Activated T-cell treated with anti-CD3 and anti-CD28 coated beads, Interleukin-2, amount 50 U/mL, for 72 hours (primary cell): ENCODE data around the gene LONP1. TPM values are rescaled to one million over a fixed set of nuclear protein-coding genes. Genes with fewer than 3 reads are reported as not detected.

Source experiments
- ATAC-seq, 2 donors: fragments of 150-1000 bp; cut with Tn5 transposase; replicated peaks in 1 of 2; 2 replicates each; pipeline ENCODE4 v1.10.0; 2021; ENCODE audit warnings: moderate library complexity in 2 of 2, mild to moderate bottlenecking in 1 of 2
- DNase-seq, 2 donors: peaks; one replicate each; pipeline ENCODE4 v3.0.0; 2021 to 2022; ENCODE audit warnings: mixed read lengths in 1 of 2
- H3K27ac Mint-ChIP-seq: one replicate; pipeline ENCODE4 v1.8.0; 2022; ENCODE audit warnings: mild to moderate bottlenecking, moderate library complexity, mixed read lengths
- H3K27me3 Mint-ChIP-seq: one replicate; pipeline ENCODE4 v1.8.0; 2022; ENCODE audit warnings: low read depth, mixed read lengths
- H3K36me3 Mint-ChIP-seq, 2 donors: one replicate each; pipeline ENCODE4 v1.8.0; 2022; ENCODE audit warnings: mixed read lengths in 2 of 2, mild to moderate bottlenecking in 1 of 2; ENCODE audit not compliant: insufficient read depth in 2 of 2
- H3K4me1 Mint-ChIP-seq: one replicate; pipeline ENCODE4 v1.8.0; 2022; ENCODE audit warnings: low read depth, mixed read lengths
- H3K4me3 Mint-ChIP-seq, 2 donors: one replicate each; pipeline ENCODE4 v1.8.0; 2022; ENCODE audit warnings: mild to moderate bottlenecking in 2 of 2, mixed read lengths in 2 of 2, moderate library complexity in 2 of 2
- H3K9me3 Mint-ChIP-seq, 2 donors: one replicate each; pipeline ENCODE4 v1.8.0; 2022; ENCODE audit warnings: mixed read lengths in 2 of 2
- total RNA-seq, 2 donors: library from RNA; stranded (reverse); gene quantifications; one replicate each; pipeline ENCODE4 v1.2.3, GENCODE V29; 2022

Gene LONP1
- total RNA-seq, 2 donors from 2014 or later, result 262 to 266 TPM

DNA sequence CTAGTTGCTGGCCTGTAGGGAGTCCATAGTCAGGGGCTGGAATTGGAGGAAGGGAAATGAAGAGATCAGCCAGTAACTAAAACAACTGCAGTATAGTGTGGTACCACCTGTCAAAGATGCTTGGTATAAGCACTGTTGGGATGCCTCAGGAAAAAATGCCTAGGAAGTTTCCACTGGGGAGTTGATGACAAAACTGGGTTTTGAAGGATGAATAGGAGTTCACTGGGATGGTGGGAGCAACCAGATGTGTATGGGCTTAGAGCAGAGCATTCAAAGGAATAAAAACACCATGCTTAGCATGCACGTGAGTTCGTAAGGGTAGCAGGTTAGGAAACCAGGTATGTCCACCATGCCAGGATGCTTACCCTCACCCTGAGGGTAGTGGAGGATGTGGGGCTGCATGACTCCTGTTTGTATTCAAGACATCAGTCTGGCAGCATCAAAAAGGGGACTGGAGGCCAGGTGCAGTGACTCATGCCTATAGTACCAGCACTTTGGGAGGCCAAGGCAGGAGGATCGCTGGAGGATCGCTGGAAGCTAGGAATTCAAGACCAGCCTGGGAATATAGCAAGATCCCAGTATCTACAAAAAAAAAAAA is 7.6 kb upstream of the LONP1 start:
- Mint-ChIP-seq H3K27ac (no peak overlapping the region), H3K27me3 (peaks cover 7% of the 10 kb centered on the region), H3K4me1 (no peaks in the 10 kb centered on the region), H3K4me3 (no peak overlapping the region), H3K9me3 (no peaks in the 10 kb centered on the region), H3K36me3 (no peaks in the 10 kb centered on the region)
- no peak for DNase-seq
- no peak for ATAC-seq

DNA sequence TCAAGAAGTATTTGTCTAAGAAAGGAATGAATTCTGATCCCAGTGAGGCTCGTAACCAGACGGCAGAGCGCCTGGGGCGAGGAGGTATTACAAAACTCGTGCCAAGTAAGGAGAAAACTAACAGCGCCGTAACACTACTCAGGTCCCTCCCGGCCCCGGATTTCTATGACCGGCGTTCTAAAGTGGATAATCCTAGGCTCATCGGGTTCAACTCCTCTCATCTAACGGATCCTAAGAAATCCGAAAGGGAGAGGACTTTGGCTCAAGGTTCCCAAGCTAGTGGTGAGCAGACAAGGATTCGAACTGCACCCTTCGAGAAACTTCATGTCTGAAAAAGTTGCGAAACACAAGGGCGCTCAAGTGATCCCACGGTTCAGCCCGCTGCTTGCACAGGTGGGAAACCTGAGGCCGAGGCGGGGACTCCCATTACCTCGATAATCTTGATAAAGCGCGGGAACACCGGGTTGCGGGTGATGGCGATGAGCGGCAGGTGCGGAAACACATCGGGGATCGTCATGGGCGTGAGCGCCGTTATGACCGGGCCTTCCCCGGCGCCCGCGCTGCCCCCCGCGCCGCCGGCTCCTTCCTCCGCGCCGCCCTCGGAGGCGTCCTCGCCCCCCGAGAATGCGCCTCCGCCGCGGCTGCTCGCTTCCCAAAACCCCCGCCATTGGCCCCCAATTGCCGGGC is 529 bp downstream of the LONP1 start:
- ATAC-seq, result peak; percentile 0 to 3
- peaks cover 15 to 21% of the 10 kb centered on the region in 2 donors for H3K36me3 Mint-ChIP-seq

DNA sequence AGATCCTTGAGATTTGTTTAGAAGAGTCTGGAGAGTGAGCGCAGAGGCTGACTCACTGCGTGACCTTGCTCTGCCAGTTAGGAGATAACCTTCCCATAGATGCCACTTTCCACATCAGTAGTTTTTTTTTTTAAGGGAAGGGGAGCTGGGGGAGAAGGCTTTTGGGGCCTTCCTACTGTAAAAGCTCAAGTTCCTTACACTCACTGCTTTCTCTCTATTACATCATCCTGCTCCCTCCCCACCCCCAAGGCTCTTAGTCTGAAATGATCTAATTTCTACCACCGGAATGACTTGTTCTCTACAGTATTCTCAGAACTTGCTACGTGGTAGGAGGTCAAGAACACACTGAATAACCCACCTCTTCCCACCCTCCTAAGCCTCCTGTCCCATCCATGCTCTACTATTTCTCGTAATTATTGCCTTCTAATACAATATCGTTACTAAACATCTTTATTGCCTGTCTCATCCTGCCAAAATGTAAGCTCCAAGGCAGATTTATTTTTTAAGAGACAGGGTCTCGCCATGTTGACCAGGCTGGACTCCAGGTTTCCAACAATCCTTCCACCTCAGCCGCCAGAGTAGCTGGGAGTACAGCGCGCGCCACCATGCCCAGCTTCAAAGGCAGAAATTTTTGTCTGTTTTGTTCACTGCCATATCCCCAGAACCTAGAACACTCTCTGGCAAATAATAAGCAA is 1.2 kb downstream of the LONP1 start:
- peaks cover 35% of the 10 kb centered on the region for H3K4me1 Mint-ChIP-seq
- DNase-seq (peak; percentile 78 to 85), ATAC-seq (peak; percentile 48 to 51)
- H3K9me3 Mint-ChIP-seq, result no peaks in the 10 kb centered on the region
- H3K4me3 Mint-ChIP-seq, result peak overlapping the region; percentile 88 to 96
- peaks cover 15 to 27% of the 10 kb centered on the region in 2 donors for H3K36me3 Mint-ChIP-seq
- no peaks in the 10 kb centered on the region for H3K27me3 Mint-ChIP-seq
- peak overlapping the region; percentile 98 for H3K27ac Mint-ChIP-seq

More for the DNA sequence above, 529 bp downstream of the LONP1 start:
- DNase-seq, result peak; percentile 38 to 54
- Mint-ChIP-seq H3K27ac (peak overlapping the region; percentile 98), H3K4me1 (peaks cover 35% of the 10 kb centered on the region), H3K9me3 (no peaks in the 10 kb centered on the region), H3K27me3 (no peaks in the 10 kb centered on the region), H3K4me3 (peak overlapping the region; percentile 88 to 96)

DNA sequence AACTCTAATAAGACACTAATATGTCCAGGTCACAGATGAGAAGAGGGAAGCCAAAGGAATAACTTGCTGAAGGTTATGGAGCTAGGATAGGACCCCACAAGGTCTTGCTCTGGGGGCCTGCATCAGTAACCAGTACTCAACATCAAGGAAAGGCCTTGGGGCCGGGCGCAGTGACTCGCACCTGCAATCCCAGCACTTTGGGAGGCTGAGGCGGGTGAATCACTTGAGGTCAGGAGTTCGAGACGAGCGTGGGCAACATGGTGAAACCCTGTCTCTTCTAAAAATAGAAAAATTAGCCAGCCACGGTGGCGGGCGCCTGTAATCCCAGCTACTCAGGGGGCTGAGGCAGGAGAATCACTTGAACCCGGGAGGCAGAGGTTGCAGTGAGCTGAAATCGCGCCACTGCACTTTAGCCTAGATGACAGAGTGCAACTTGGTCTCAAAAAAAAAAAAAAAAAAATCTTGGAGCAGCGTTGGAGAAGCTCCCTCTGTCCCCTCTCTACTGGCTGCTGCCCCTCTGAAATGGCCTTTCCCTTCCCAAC is 1.8 kb downstream of the LONP1 start:
- Mint-ChIP-seq H3K9me3 (no peaks in the 10 kb centered on the region), H3K36me3 (peaks cover 16 to 31% of the 10 kb centered on the region in 2 donors), H3K4me3 (peak overlapping the region; percentile 88 to 96), H3K27ac (peak overlapping the region; percentile 98), H3K27me3 (no peaks in the 10 kb centered on the region), H3K4me1 (peaks cover 35% of the 10 kb centered on the region)
- ATAC-seq, result peak; percentile 6 to 10
- peak; percentile 72 to 78 for DNase-seq

DNA sequence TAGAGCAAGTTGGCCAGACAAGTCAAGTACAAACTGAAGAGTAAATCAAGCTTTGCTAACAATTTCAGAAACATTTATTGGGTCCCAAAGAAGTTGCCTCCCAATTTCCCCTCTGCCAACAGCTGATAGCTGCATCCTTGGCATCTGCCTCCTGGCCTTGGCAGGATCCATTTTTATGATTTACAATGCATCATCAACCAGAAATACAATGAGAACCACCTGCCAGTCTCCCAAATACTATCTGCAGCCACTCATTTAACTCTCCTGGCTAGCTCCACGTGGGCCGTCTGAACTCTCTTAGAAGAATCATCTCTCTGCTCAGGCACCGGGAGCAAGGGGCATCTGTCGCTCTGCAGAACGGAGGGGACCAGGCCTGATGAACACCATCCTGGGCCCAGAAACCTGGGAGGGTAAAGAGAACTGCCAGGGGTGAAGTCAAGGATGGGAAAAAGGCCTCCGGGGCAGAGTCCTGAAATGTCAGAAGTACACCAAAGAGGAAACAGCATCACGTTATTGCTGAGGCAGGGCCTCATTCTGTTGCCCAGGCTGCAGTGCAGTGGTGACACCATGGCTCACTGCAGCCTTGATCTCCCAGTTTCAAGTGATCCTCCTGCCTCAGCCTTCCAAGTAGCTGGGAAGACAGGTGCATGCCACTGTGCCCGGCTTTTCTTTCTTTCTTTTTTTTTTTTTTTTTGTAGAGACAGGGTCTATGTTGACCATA is 2.6 kb downstream of the LONP1 start:
- Mint-ChIP-seq H3K36me3 (peaks cover 16 to 31% of the 10 kb centered on the region in 2 donors), H3K27ac (peak overlapping the region; percentile 98), H3K4me1 (peaks cover 35% of the 10 kb centered on the region), H3K4me3 (peak overlapping the region; percentile 88 to 96), H3K9me3 (no peaks in the 10 kb centered on the region), H3K27me3 (no peaks in the 10 kb centered on the region)
- DNase-seq, result no peak
- no peak for ATAC-seq

DNA sequence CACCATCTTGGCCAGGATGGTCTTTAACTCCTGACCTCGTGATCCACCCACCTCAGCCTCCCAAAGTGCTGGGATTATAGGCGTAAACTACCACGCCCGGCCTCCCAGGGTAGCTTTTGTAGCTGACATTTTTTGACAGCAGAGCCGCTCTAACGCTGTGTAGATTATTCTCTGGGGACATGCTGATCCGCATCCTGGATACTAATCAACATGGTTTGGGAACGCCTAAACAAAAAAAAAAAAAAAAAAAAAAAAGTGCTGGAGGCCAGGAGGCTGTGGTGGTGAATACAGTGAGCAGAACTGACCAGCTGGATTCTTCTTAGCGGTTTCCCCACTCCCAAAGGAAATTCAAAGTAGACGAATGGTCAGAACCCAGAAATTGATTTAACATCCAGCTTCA is 5.1 kb downstream of the LONP1 start:
- no peak for ATAC-seq
- Mint-ChIP-seq H3K27me3 (no peaks in the 10 kb centered on the region), H3K27ac (no peak overlapping the region), H3K36me3 (peaks cover 18 to 31% of the 10 kb centered on the region in 2 donors), H3K4me1 (peaks cover 26% of the 10 kb centered on the region), H3K4me3 (no peak overlapping the region), H3K9me3 (no peaks in the 10 kb centered on the region)
- no peak for DNase-seq

DNA sequence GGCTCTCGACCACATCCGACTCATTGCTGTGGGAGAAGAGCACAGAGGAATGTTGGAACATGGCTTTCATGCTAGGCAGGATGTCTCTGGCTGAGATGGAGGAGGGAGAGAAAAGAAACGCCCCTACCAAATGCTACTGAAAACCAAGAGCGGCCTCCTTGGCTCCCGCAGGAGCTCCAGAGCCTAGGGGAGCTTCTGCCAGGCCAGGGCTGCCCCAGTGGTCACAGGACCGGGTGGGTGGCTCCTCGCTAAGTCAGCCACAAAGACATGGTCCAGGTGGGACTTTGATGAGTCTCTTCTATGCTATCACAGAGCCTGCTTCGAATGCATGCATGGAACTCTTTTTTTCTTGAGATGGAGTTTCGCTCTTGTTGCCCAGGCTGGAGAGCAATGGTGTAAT is 6.7 kb downstream of the LONP1 start:
- Mint-ChIP-seq H3K4me3 (no peak overlapping the region), H3K9me3 (no peaks in the 10 kb centered on the region), H3K4me1 (peaks cover 20% of the 10 kb centered on the region), H3K36me3 (peaks cover 9 to 27% of the 10 kb centered on the region in 2 donors), H3K27me3 (no peaks in the 10 kb centered on the region), H3K27ac (no peak overlapping the region)
- DNase-seq (no peak), ATAC-seq (no peak)

DNA sequence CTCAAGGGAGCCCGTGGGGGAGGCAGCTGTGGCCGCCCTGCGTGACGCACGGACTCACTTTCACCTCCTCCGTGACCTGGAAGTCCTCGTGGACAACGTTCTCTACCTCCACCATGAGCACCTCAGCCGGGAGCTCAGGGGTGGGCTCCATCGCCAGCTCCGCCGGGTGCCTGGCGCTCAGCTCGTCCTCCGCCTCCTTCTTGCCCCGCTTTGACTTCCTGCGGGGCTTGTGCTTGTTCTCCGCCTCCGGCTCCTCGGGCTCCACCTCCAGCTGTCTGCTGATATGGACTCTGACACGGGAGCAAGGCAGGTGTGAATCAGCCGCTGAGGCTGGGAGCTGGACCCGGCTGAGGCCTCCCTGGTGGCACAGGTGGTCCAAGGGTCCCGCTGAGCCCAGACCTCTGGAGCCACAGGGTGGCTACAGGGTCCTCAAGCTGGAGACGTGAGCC is 8.2 kb downstream of the LONP1 start:
- Mint-ChIP-seq H3K4me1 (peaks cover 5% of the 10 kb centered on the region), H3K4me3 (no peak overlapping the region), H3K9me3 (no peaks in the 10 kb centered on the region), H3K27me3 (no peaks in the 10 kb centered on the region), H3K27ac (no peak overlapping the region), H3K36me3 (peaks cover 6 to 18% of the 10 kb centered on the region in 2 donors)
- DNase-seq, result no peak
- ATAC-seq, result no peak

DNA sequence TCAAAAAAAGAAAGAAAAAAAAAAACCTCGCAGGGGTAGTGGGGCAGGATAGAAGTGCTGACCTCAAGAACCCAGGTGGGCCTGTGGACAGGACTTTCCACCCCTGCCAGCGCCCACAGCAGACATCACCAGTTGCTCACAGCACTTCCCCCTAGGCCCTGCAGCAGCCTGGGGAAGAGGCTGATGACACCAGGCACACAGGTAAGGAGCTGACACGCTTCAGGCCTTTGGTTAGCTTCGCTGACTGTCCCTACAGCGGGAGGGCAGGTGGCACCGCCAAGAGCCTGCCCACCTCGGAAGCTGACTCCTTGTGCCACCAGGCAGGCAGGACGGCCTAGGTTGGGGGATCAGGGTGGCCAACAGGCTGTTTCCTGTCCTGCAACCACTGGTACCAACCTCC is 8.9 kb downstream of the LONP1 start:
- Mint-ChIP-seq H3K4me3 (no peak overlapping the region), H3K27ac (no peak overlapping the region), H3K27me3 (no peaks in the 10 kb centered on the region), H3K36me3 (peaks cover 6 to 18% of the 10 kb centered on the region in 2 donors), H3K4me1 (no peaks in the 10 kb centered on the region), H3K9me3 (no peaks in the 10 kb centered on the region)
- DNase-seq (no peak), ATAC-seq (peak in 1 of 2 donors; percentile 10)

DNA sequence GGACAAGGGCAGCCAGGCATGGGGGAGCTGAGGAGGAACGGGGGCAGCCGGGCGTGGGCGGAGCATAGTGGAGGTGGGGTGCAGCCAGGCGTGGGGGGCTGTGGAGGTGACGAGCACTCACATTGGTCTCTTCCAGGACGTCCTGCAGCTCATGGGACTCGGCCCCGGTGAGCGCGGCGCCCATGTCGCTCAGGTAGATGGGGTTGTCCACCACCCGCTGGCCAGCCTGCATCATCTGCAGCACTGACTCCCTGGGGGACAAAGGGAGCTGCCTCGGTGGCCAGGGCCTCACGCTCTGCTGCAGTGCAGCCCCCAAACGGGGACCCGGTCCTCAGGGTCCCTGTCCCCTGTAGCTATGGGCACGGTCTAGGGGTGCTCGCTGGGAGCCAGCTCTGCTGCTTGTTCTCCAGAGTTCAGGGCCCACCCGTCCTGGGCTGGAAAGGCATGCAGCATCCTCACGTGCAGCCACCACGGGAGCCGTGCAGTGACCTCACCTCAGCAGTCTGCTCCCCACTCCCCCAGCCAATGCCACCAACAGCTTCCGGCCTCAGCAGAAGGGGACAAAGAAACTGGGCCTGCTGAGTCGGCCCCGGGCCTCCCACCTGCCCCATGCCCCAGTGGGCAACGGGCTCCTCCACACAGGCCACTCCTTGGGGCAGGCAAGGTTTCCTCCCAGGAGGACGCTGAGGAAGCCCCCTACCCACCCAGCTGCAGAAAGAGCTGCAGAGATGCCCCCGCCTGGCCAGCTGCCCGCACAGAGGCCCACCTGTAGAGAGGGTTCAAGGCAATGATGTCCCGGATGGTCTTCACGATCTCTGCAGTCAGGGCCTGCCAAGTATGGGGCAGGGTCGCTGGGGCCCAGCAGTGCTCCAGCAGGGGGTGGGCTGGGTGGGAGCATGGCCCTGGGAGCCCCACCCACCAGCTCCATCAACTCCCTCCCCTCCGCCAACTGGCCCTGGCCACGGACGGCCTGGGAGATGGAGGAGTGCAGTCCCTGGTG is 12.1 kb downstream of the LONP1 start:
- H3K9me3 Mint-ChIP-seq, result no peaks in the 10 kb centered on the region
- H3K27me3 Mint-ChIP-seq, result no peaks in the 10 kb centered on the region
- peaks cover 7 to 20% of the 10 kb centered on the region in 2 donors for H3K36me3 Mint-ChIP-seq
- no peak for ATAC-seq
- H3K27ac Mint-ChIP-seq, result no peak overlapping the region
- H3K4me3 Mint-ChIP-seq, result no peak overlapping the region
- DNase-seq, result no peak
- no peaks in the 10 kb centered on the region for H3K4me1 Mint-ChIP-seq

DNA sequence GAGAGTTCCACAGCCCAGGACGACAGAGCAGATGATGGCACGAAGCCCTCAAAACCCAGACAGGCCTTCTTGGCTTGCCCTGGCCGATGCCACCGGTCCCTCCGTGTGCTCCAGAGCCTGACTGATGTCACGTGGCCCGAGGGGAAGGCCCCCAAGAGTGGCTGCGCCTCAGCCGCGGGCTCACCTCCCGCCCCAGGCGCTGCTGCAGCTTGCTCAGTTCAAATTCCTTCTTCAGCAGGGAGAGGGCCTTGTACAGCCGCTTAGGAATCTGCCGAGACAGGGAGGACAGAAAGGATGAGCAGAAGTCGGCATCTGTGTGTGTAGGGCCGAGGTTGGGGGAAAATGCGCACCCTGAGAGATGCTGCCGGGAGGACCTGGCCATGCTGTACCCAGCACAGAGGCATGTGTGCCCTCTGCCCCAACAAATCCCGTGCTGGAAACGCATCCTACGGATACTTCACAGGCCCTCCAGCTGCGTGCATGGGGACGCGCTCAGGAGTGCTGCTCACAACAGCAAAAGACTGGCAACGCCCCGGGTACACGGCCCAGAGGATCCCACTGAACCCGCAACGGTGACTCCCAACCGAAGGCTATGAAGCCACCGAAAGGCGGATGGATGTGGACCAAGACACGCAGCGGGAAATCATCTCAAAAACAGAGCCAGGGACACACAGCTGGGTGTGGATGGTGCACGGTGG is 12.9 kb downstream of the LONP1 start:
- no peak overlapping the region for H3K27ac Mint-ChIP-seq
- H3K4me3 Mint-ChIP-seq, result no peak overlapping the region
- H3K36me3 Mint-ChIP-seq, result peaks cover 5 to 20% of the 10 kb centered on the region in 2 donors
- no peaks in the 10 kb centered on the region for H3K9me3 Mint-ChIP-seq
- ATAC-seq (no peak), DNase-seq (no peak)
- no peaks in the 10 kb centered on the region for H3K4me1 Mint-ChIP-seq
- H3K27me3 Mint-ChIP-seq, result no peaks in the 10 kb centered on the region
